LNCAP (cell line): ENCODE measurements around the gene JARID2.

Experiments used
- CTCF ChIP-seq: fragments of 450-650 bp; IDR thresholded peaks from 2 replicates; pipeline ENCODE4 v1.5.1; 2017; ENCODE audit warnings: mild to moderate bottlenecking

The JARID2 gene

GRCh38 chr6:15339081-15339480 lies 93.2 kb downstream of the JARID2 start:
- no peak for TF ChIP-seq CTCF

- TF ChIP-seq CTCF, result no peak
These were observed 94.3 kb downstream of the JARID2 start for GRCh38 chr6:15340105-15340601.

- no peak for TF ChIP-seq CTCF
These were observed 94.9 kb downstream of the JARID2 start for GRCh38 chr6:15340775-15341174.

GRCh38 chr6:15341311-15342001 lies 95.6 kb downstream of the JARID2 start:
- TF ChIP-seq CTCF, result no peak

GRCh38 chr6:15342114-15342513 lies 96.2 kb downstream of the JARID2 start:
- no peak for TF ChIP-seq CTCF

- TF ChIP-seq CTCF, result no peak
These were observed 97.8 kb downstream of the JARID2 start for GRCh38 chr6:15343490-15344191.

- TF ChIP-seq CTCF, result no peak
These were observed 98.3 kb downstream of the JARID2 start for GRCh38 chr6:15344192-15344519.
